HG03060 (cell line): ENCODE measurements around the gene DTNB.

Experiments used
- ATAC-seq: cut with Tn5 transposase; IDR thresholded peaks from one replicate; pipeline ENCODE4 v1.9.1; 2021; ENCODE audit warnings: low read depth, moderate number of reproducible peaks; ENCODE audit not compliant: unreplicated experiment

The DTNB gene

GRCh38 chr2:25478736-25479135 lies 194.6 kb downstream of the DTNB start:
- no peak for ATAC-seq

GRCh38 chr2:25473758-25474340 lies 199.5 kb downstream of the DTNB start:
- no peak for ATAC-seq

GRCh38 chr2:25473131-25473530 lies 200.2 kb downstream of the DTNB start:
- ATAC-seq: no peak

GRCh38 chr2:25470806-25471205 lies 202.6 kb downstream of the DTNB start:
- ATAC-seq: no peak

GRCh38 chr2:25467743-25468142 lies 205.6 kb downstream of the DTNB start:
- no peak for ATAC-seq

- ATAC-seq: no peak
Observed at GRCh38 chr2:25462021-25462420, 211.4 kb downstream of the DTNB start.

- ATAC-seq: no peak
Observed at GRCh38 chr2:25460261-25460905, 213.0 kb downstream of the DTNB start.

GRCh38 chr2:25454824-25455611 lies 218.4 kb downstream of the DTNB start:
- ATAC-seq: no peak

GRCh38 chr2:25453199-25453905 lies 220.0 kb downstream of the DTNB start:
- peak; percentile 78 for ATAC-seq

- ATAC-seq: no peak
Observed at GRCh38 chr2:25448808-25449207, 224.6 kb downstream of the DTNB start.

GRCh38 chr2:25447018-25447417 lies 226.4 kb downstream of the DTNB start:
- ATAC-seq: no peak

- no peak for ATAC-seq
Observed at GRCh38 chr2:25446122-25446521, 227.3 kb downstream of the DTNB start.

- no peak for ATAC-seq
Observed at GRCh38 chr2:25445464-25445863, 227.9 kb downstream of the DTNB start.

- ATAC-seq: no peak
Observed at GRCh38 chr2:25444608-25445270, 228.6 kb downstream of the DTNB start.

GRCh38 chr2:25443766-25444165 lies 229.6 kb downstream of the DTNB start:
- no peak for ATAC-seq

GRCh38 chr2:25441353-25441752 lies 232.0 kb downstream of the DTNB start:
- ATAC-seq: no peak

GRCh38 chr2:25438793-25439192 lies 234.6 kb downstream of the DTNB start:
- no peak for ATAC-seq

- ATAC-seq: no peak
Observed at GRCh38 chr2:25437881-25438662, 235.3 kb downstream of the DTNB start.

GRCh38 chr2:25435421-25435820 lies 238.0 kb downstream of the DTNB start:
- no peak for ATAC-seq

- ATAC-seq: no peak
Observed at GRCh38 chr2:25431604-25432003, 241.8 kb downstream of the DTNB start.
